GM13977 (cell line): ENCODE data around the gene UGCG.
"Not testable (repeated sequence)": the region's sequence is repeated elsewhere in the genome, so short reads cannot be mapped to it uniquely, and the experiment has no call there.

Source experiments
- DNase-seq: peaks from one replicate; pipeline ENCODE4 v3.0.0; 2012; ENCODE audit warnings: low spot score
- CTCF ChIP-seq: IDR thresholded peaks from 2 replicates; pipeline ENCODE4 v1.5.1; 2012; ENCODE audit warnings: mild to moderate bottlenecking, control low read depth; ENCODE audit not compliant: insufficient read depth; ENCODE audit errors: extremely low read depth, missing control alignments
- in situ Hi-C: fragments of 300-500 bp; cut with MboI; formaldehyde crosslinking; loops from one replicate; pipeline ENCODE4 v1.12.0; 2022; ENCODE audit warnings: low sequenced_read_pairs, low pct_unique_long_range_greater_than_20kb, mixed read lengths, inconsistent platforms; ENCODE audit not compliant: unreplicated experiment

UGCG gene

GRCh38 chr9:111898331-111899096 is 1.9 kb downstream of the UGCG start:
- in situ Hi-C loops, result no loop called here
- no peak for TF ChIP-seq CTCF
- no peak for DNase-seq

GRCh38 chr9:111900151-111900857 is 3.7 kb downstream of the UGCG start:
- TF ChIP-seq CTCF, result no peak
- DNase-seq, result no peak
- in situ Hi-C loops, result no loop called here

GRCh38 chr9:111900858-111901612 is 4.4 kb downstream of the UGCG start:
- no peak for DNase-seq
- no peak for TF ChIP-seq CTCF
- in situ Hi-C loops, result no loop called here

GRCh38 chr9:111902391-111903139 is 6.0 kb downstream of the UGCG start:
- no peak for DNase-seq
- no peak for TF ChIP-seq CTCF
- in situ Hi-C loops, result no loop called here

GRCh38 chr9:111903535-111903934 is 6.9 kb downstream of the UGCG start:
- in situ Hi-C loops, result not testable (repeated sequence)

GRCh38 chr9:111904026-111904425 is 7.4 kb downstream of the UGCG start:
- DNase-seq, result no peak
- TF ChIP-seq CTCF, result no peak
- in situ Hi-C loops, result no loop called here

More at GRCh38 chr9:111903535-111903934, 6.9 kb downstream of the UGCG start:
- DNase-seq, result not testable (repeated sequence)
